ENCODE measurements around the gene ARAP2. TPM values are rescaled to one million over a fixed set of nuclear protein-coding genes. Genes with fewer than 3 reads are reported as not detected.

ARAP2 gene
- total RNA-seq, 1 experiment from 2014 or later: 13.6 TPM

GRCh38 chr4:36227913-36228312 is 16.4 kb downstream of the ARAP2 start (continued):
- TF ChIP-seq CTCF (IDR thresholded peaks at IDR 0.05 in 2 of 3, conservative IDR thresholded peaks at IDR 0.05 in 1 of 3; ENCODE audit: borderline replicate concordance in 1 of 3, insufficient read depth in 1 of 3, low read depth in 2 of 3, low read length in 2 of 3): no peak

- no peak overlapping the region for H3K4me2 ChIP-seq (ENCODE audit: low read length)
Measured at GRCh38 chr4:36226430-36227227, 17.7 kb downstream of the ARAP2 start.

More at GRCh38 chr4:36226430-36227227, 17.7 kb downstream of the ARAP2 start:
- ChIA-PET CTCF (no interaction called here), RAD21 (ENCODE audit: low non-redundant PET in 1 of 2, low total read pairs in 2 of 2, uncharacterized antibody in 2 of 2, unreplicated experiment in 2 of 2) (no interaction called here), POLR2A (no interaction called here)
- Histone ChIP-seq H2AFZ (ENCODE audit: low read depth, low read length, poor library complexity, severe bottlenecking) (no peak overlapping the region), H3K27me3 (ENCODE audit: insufficient read depth, low read length) (no peaks in the 10 kb centered on the region), H3K4me1 (ENCODE audit: control insufficient read depth in 1 of 2, insufficient read depth in 2 of 2, low read length in 2 of 2) (peaks cover 31 to 43% of the 10 kb centered on the region in 2 experiments), H3K9me2 (ENCODE audit: insufficient read depth) (no peaks in the 10 kb centered on the region), H3K9ac (ENCODE audit: low read length) (no peak overlapping the region), H3K27ac (ENCODE audit: low read depth, low read length) (no peak overlapping the region), H3K4me3 (replicated peaks in 1 of 2; ENCODE audit: low read depth in 1 of 2, low read length in 2 of 2) (no peak overlapping the region), H3K36me3 (ENCODE audit: control insufficient read depth in 1 of 2, insufficient read depth in 2 of 2, low read length in 2 of 2) (no peaks in the 10 kb centered on the region), H3K79me2 (ENCODE audit: insufficient read depth, low read length) (peaks cover 72% of the 10 kb centered on the region), H3K9me3 (ENCODE audit: control insufficient read depth in 1 of 2, insufficient read depth in 1 of 2, low read depth in 1 of 2, low read length in 2 of 2) (no peaks in the 10 kb centered on the region), H4K20me1 (ENCODE audit: insufficient read depth) (no peaks in the 10 kb centered on the region; the same call in 1 of the 2 replicates)
- ATAC-seq (no peak), DNase-seq (ENCODE audit: low read depth, low spot score) (no peak)
- intact Hi-C loops (cut with micrococcal nuclease): no loop called here
- BruUV-seq (replicated peaks): no TSS peak
- TF ChIP-seq REST (IDR thresholded peaks at IDR 0.05; ENCODE audit: low read depth) (no peak), SRF (IDR thresholded peaks at IDR 0.05; ENCODE audit: low read depth) (no peak), TCF7L2 (IDR thresholded peaks at IDR 0.05; ENCODE audit: borderline replicate concordance, extremely low read depth, insufficient read depth, insufficient read length) (no peak)

All from HCT116 (cell line).